GM18519 (cell line): Measurements from ENCODE around the gene TBRG4.

Experiments
- ATAC-seq: cut with Tn5 transposase; IDR thresholded peaks from one replicate; pipeline ENCODE4 v1.9.1; 2021; ENCODE audit warnings: mild to moderate bottlenecking, moderate library complexity; ENCODE audit not compliant: unreplicated experiment, low FRiP score

TBRG4 gene

GRCh38 chr7:45080265-45080957 is 31.1 kb downstream of the TBRG4 start:
- no peak for ATAC-seq

GRCh38 chr7:45078125-45078681 is 33.3 kb downstream of the TBRG4 start:
- no peak for ATAC-seq

DNA sequence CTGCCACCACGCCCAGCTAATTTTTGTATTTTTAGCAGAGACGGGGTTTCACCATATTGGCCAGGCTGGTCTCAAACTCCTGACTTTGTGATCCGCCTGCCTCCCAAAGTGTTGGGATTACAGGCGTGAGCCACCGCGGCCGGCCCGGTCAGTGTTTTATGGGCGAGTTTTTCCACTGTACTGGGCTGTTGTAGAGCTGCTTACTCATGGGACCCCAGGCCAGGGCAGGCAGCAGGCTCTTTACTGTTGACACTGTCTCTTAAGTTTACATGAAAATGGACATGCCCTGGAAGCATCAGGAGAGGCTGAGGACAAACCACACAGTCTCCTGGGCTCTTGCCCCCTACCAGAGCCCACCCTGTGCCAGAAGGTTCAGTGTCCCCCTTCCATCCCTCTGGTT is 33.9 kb downstream of the TBRG4 start:
- no peak for ATAC-seq

GRCh38 chr7:45076946-45077345 is 34.6 kb downstream of the TBRG4 start:
- ATAC-seq = no peak

GRCh38 chr7:45075871-45076796 is 35.4 kb downstream of the TBRG4 start:
- ATAC-seq = no peak

GRCh38 chr7:45075355-45075644 is 36.2 kb downstream of the TBRG4 start:
- ATAC-seq = no peak

DNA sequence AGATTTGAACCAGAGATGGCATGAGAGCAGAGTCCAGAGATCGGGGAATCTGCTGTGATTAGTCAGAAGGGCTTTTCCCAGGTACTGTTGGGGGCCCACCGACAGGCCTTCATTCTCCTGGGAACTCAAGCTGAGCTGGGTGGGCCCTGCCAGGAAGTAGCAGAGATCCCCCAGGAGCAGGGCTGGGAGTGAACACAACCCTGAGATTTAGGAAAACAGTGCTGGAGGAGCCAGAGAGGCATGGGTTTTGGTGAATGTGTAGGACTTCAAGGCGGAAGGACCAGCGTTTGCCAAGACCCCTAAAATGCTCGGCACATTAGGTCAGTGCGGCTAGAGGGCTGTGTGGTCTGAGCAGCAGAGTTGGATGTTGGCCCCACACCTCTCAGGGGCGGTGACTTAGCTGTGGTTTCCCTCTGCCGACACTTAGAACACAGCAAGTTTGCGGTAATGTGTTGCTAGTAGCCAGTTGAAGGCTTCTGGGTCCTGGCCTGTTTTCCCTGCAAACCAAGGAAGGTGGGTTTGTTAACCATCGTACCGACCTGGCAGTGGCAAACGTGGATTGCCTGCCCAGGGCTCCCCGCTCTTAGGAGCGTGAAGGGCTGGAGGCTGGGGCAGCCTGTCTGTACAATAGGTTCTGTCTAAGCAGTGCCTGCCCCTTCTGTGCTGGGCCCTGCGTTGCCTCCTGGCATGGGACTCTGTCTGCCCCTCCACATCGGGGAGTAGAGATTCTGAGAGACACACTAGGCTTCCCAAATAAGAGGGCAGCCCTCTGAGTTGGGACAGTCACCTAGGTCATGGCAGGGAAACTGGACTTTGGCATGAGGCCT is 36.8 kb downstream of the TBRG4 start:
- no peak for ATAC-seq

DNA sequence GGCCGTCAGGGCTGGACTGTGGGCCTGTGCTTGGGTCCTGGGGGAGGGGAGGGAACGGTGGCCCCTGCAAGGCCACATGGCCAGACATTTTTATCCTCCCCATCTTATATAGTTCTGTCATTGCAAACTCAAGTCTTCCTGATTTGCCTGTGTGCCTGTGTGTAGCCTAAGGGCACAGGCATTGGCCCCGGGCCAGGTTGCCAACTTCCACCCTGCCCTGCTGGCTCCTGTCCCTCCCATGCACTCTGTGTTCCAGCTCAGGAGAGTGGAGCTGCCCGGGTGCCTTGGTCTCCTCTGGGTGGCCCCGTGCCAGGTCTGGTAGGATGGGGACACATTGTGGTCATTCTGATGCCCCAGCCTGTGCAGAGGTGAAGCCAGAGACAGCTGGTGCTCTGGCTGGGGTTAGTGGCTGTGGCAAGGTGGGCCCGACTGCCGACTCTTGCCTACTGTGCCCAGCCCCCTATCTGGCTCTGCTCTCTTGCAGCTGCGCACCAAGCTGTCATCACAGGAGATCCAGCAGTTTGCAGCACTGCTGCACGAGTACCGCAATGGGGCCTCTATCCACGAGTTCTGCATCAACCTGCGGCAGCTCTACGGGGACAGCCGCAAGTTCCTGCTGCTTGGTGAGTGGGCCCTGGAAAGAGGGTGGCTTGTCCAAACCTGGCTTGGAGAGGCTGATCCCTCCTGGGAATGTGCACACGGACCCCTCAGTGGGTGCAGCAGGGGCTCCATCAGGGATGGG is 37.5 kb downstream of the TBRG4 start:
- ATAC-seq = no peak

- ATAC-seq = no peak
Measured at GRCh38 chr7:45073031-45073785, 38.3 kb downstream of the TBRG4 start.

- no peak for ATAC-seq
Measured at GRCh38 chr7:45072131-45073030, 39.1 kb downstream of the TBRG4 start.

DNA sequence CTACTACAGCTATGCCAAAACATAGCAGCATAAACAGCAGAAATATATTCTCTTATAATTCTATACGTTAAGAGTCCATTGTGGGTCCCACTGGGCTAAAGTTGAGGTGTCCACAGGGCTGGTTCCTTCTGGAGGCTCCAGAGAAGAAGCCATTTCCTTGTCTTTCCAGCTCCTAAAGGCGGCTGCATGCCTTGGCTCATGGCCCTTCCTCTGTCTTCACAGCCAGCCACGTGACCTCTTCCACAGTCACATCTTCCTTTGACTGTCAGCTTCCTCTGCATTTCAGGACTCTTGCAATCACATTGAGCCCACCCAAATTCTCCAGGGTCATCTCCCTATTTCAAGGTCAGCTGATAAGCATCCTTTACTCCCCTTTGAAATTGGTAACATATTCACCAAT is 40.0 kb downstream of the TBRG4 start:
- ATAC-seq = no peak

DNA sequence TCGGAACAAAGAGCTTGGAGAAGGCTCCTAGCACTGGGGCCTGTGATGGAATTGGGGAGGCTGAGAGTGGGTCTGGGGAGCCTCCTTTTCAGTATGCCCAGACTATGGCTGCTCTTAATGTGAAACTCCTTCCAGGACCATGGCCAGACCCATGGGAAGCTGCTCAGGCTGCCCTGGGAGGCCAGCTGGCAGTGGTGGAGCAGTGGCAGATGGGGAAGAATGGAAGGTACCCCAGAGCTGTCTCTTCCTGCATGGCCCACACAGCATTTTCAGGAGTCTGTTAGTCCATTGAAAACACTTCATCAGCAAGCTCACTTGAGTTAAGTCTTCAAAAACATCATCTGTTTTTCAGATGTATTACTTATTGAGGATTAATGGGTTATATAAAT is 41.2 kb downstream of the TBRG4 start:
- ATAC-seq = no peak

GRCh38 chr7:45069444-45070253 is 41.8 kb downstream of the TBRG4 start:
- ATAC-seq = no peak

- no peak for ATAC-seq
Measured at GRCh38 chr7:45068236-45069023, 43.1 kb downstream of the TBRG4 start.

- ATAC-seq = no peak
Measured at GRCh38 chr7:45067582-45067981, 43.9 kb downstream of the TBRG4 start.

- no peak for ATAC-seq
Measured at GRCh38 chr7:45066409-45066808, 45.1 kb downstream of the TBRG4 start.
